NT2/D1 (cell line): Measurements from ENCODE around the gene ZNF91.

Experiments used
- SUZ12 ChIP-seq: IDR thresholded peaks from 2 replicates; pipeline ENCODE4 v1.6.1; 2011; ENCODE audit not compliant: insufficient read length, insufficient read depth; ENCODE audit errors: extremely low read depth
- YY1 ChIP-seq: IDR thresholded peaks from 2 replicates; pipeline ENCODE4 v1.6.1; 2011; ENCODE audit not compliant: insufficient read length, insufficient read depth
- ZNF274 ChIP-seq: IDR thresholded peaks from 2 replicates; pipeline ENCODE4 v1.6.1; 2011; ENCODE audit warnings: mild to moderate bottlenecking, low read depth, low read length

DNA sequence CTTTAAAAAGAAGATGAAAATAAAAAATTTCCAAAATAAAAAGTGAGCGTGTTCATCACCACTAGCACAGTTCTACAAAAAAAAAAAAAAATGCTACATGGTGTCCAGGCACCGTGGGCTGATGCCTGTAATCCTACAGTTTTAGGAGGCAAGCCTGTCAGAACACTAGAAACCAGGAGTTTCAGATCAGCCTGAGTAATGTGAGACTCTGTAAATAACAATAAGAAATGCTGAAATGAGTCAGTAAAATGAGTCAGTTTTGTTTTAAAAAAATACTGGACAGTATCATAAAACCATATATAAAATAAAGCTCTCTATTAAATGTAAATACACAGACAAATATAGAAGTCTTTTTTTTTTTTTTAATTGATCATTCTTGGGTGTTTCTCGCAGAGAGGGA lies 30.0 kb downstream of the ZNF91 start:
- no peak for TF ChIP-seq ZNF274
- no peak for TF ChIP-seq YY1
- no peak for TF ChIP-seq SUZ12
